CD4-positive, CD25-positive, alpha-beta regulatory T cell (primary cell): ENCODE results near the gene TNIP3. TPM values are rescaled to one million over a fixed set of nuclear protein-coding genes. Genes with fewer than 3 reads are reported as not detected.

Experiments
- ATAC-seq, 2 donors: fragments of 150-1000 bp; cut with Tn5 transposase; one replicate each; pipeline ENCODE4 v1.10.0; 2021; ENCODE audit warnings: low read depth in 2 of 2, moderate number of reproducible peaks in 2 of 2, moderate library complexity in 1 of 2
- DNase-seq, 3 donors: peaks; one replicate each; pipeline versions ENCODE4 v3.0.0 to v3.0.0-alpha.2; 2012 to 2022; ENCODE audit warnings: mixed read lengths in 1 of 3
- H3K27ac ChIP-seq: one replicate; pipeline ENCODE4 v1.7.0; 2013; ENCODE audit warnings: mild to moderate bottlenecking, low read length; ENCODE audit not compliant: insufficient read depth, poor library complexity, severe bottlenecking
- H3K27me3 ChIP-seq: one replicate; pipeline ENCODE4 v1.7.0; 2013; ENCODE audit warnings: low read length; ENCODE audit not compliant: control insufficient read depth, insufficient read depth
- H3K36me3 ChIP-seq: one replicate; pipeline ENCODE4 v1.7.0; 2013; ENCODE audit warnings: mild to moderate bottlenecking, low read length, moderate library complexity; ENCODE audit not compliant: control insufficient read depth, insufficient read depth
- H3K4me1 ChIP-seq: 2 replicates; pipeline ENCODE4 v1.7.0; 2013; ENCODE audit warnings: mild to moderate bottlenecking, low read length; ENCODE audit not compliant: insufficient read depth, control insufficient read depth, poor library complexity, severe bottlenecking
- H3K4me3 ChIP-seq: one replicate; pipeline ENCODE4 v1.7.0; 2013; ENCODE audit warnings: low read depth, mild to moderate bottlenecking, low read length, moderate library complexity
- H3K9me3 ChIP-seq, 2 experiments: 1 replicate in 1 of 2; 2 replicates in 1 of 2; pipeline ENCODE4 v1.7.0; 2013; ENCODE audit warnings: low read length in 2 of 2, mild to moderate bottlenecking in 1 of 2, moderate library complexity in 1 of 2; ENCODE audit not compliant: control insufficient read depth in 2 of 2
- H3K27ac Mint-ChIP-seq, 3 donors: one replicate each; pipeline ENCODE4 v1.8.0; 2020 to 2022; ENCODE audit warnings: mild to moderate bottlenecking in 3 of 3, mixed read lengths in 3 of 3, moderate library complexity in 2 of 3
- H3K27me3 Mint-ChIP-seq: one replicate; pipeline ENCODE4 v1.8.0; 2022; ENCODE audit warnings: mild to moderate bottlenecking, mixed read lengths
- H3K36me3 Mint-ChIP-seq: one replicate; pipeline ENCODE4 v1.8.0; 2020; ENCODE audit warnings: mixed read lengths
- H3K4me1 Mint-ChIP-seq, 4 donors: one replicate each; pipeline ENCODE4 v1.8.0; 2020 to 2022; ENCODE audit warnings: mixed read lengths in 4 of 4, mild to moderate bottlenecking in 1 of 4
- H3K4me3 Mint-ChIP-seq, 4 donors: one replicate each; pipeline ENCODE4 v1.8.0; 2020 to 2022; ENCODE audit warnings: mild to moderate bottlenecking in 4 of 4, mixed read lengths in 4 of 4, moderate library complexity in 3 of 4
- H3K9me3 Mint-ChIP-seq, 7 donors: one replicate each; pipeline ENCODE4 v1.8.0; 2020 to 2022; ENCODE audit warnings: mixed read lengths in 7 of 7, mild to moderate bottlenecking in 3 of 7, moderate library complexity in 2 of 7
- polyA plus RNA-seq, 4 donors: library from polyadenylated mRNA; unstranded; fragments of 300-500 nt; fragmentation: Illumina TruSeq; gene quantifications; one replicate each; pipeline ENCODE4 v1.2.3, GENCODE V29; 2021
- total RNA-seq: library from RNA; stranded (reverse); gene quantifications from one replicate; pipeline ENCODE4 v1.2.3, GENCODE V29; 2022

TNIP3 gene
- total and polyA plus RNA-seq, 5 donors from 2014 or later: 1.3 to 2.0 (median 1.6) TPM

GRCh38 chr4:121096629-121097028 is 67.5 kb downstream of the TNIP3 start:
- Histone ChIP-seq H3K27me3 (peaks cover 2% of the 10 kb centered on the region), H3K4me1 (no peaks in the 10 kb centered on the region), H3K36me3 (no peaks in the 10 kb centered on the region), H3K27ac (no peak overlapping the region), H3K4me3 (no peak overlapping the region), H3K9me3 (no peaks in the 10 kb centered on the region)
- H3K36me3 Mint-ChIP-seq: no peaks in the 10 kb centered on the region
- no peaks in the 10 kb centered on the region for H3K4me1 Mint-ChIP-seq
- H3K27me3 Mint-ChIP-seq: peaks cover 10% of the 10 kb centered on the region
- H3K27ac Mint-ChIP-seq: no peak overlapping the region
- ATAC-seq (no peak), DNase-seq (peak in 1 of 3 donors; percentile 40)
- H3K4me3 Mint-ChIP-seq: no peak overlapping the region
- peaks cover 0 to 2% (median 0%) of the 10 kb centered on the region in 7 donors for H3K9me3 Mint-ChIP-seq

GRCh38 chr4:121096191-121096590 is 67.9 kb downstream of the TNIP3 start:
- Histone ChIP-seq H3K4me1 (no peaks in the 10 kb centered on the region), H3K9me3 (no peaks in the 10 kb centered on the region), H3K4me3 (no peak overlapping the region), H3K36me3 (no peaks in the 10 kb centered on the region), H3K27me3 (peaks cover 2% of the 10 kb centered on the region), H3K27ac (no peak overlapping the region)
- no peaks in the 10 kb centered on the region for H3K4me1 Mint-ChIP-seq
- ATAC-seq: no peak
- H3K27ac Mint-ChIP-seq: no peak overlapping the region
- H3K4me3 Mint-ChIP-seq: no peak overlapping the region
- no peak for DNase-seq
- H3K36me3 Mint-ChIP-seq: no peaks in the 10 kb centered on the region
- peaks cover 8% of the 10 kb centered on the region for H3K27me3 Mint-ChIP-seq
- peaks cover 0 to 2% (median 0%) of the 10 kb centered on the region in 7 donors for H3K9me3 Mint-ChIP-seq

- H3K4me3 ChIP-seq: no peak overlapping the region
- H3K9me3 Mint-ChIP-seq: no peaks in the 10 kb centered on the region
These were observed 69.7 kb downstream of the TNIP3 start for GRCh38 chr4:121094297-121094966.

GRCh38 chr4:121093261-121093660 is 70.9 kb downstream of the TNIP3 start:
- Histone ChIP-seq H3K27ac (no peak overlapping the region), H3K4me3 (no peak overlapping the region), H3K36me3 (no peaks in the 10 kb centered on the region), H3K4me1 (no peaks in the 10 kb centered on the region), H3K27me3 (no peaks in the 10 kb centered on the region), H3K9me3 (no peaks in the 10 kb centered on the region)
- Mint-ChIP-seq H3K9me3 (no peaks in the 10 kb centered on the region), H3K4me3 (no peak overlapping the region), H3K36me3 (no peaks in the 10 kb centered on the region), H3K27ac (no peak overlapping the region), H3K4me1 (no peaks in the 10 kb centered on the region), H3K27me3 (no peaks in the 10 kb centered on the region)
- no peak for DNase-seq
- no peak for ATAC-seq

More at GRCh38 chr4:121094297-121094966, 69.7 kb downstream of the TNIP3 start:
- Mint-ChIP-seq H3K36me3 (no peaks in the 10 kb centered on the region), H3K27ac (no peak overlapping the region), H3K4me3 (no peak overlapping the region), H3K4me1 (no peaks in the 10 kb centered on the region), H3K27me3 (peaks cover 3% of the 10 kb centered on the region)
- H3K27me3 ChIP-seq: no peaks in the 10 kb centered on the region
- no peak for ATAC-seq
- no peak overlapping the region for H3K27ac ChIP-seq
- no peaks in the 10 kb centered on the region for H3K4me1 ChIP-seq
- H3K9me3 ChIP-seq: no peaks in the 10 kb centered on the region
- DNase-seq: no peak
- H3K36me3 ChIP-seq: no peaks in the 10 kb centered on the region

DNA sequence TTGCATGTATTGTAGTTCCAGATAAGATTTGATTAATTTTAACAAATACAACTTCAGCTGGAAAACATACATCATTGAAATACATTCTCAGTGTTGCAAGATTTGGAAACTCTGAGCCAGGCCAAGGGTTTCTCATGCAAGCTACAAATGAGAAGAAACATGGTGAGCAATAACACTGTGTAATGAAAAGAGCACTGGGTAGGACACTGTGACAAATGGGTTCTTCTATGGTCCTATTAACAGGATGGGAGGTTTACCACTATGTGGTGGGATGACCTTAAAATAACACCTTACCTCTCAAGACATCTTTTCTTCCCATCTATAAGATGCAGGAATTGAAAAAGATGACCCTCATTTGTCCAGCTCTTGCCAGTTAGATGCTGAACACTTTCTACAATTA is 72.2 kb downstream of the TNIP3 start:
- Histone ChIP-seq H3K9me3 (no peaks in the 10 kb centered on the region), H3K27ac (no peak overlapping the region), H3K4me3 (no peak overlapping the region), H3K4me1 (no peaks in the 10 kb centered on the region), H3K27me3 (no peaks in the 10 kb centered on the region), H3K36me3 (no peaks in the 10 kb centered on the region)
- ATAC-seq (no peak), DNase-seq (no peak)
- Mint-ChIP-seq H3K36me3 (no peaks in the 10 kb centered on the region), H3K4me1 (no peaks in the 10 kb centered on the region), H3K4me3 (no peak overlapping the region), H3K27me3 (no peaks in the 10 kb centered on the region), H3K27ac (no peak overlapping the region), H3K9me3 (peaks cover 0 to 1% (median 0%) of the 10 kb centered on the region in 7 donors)

DNA sequence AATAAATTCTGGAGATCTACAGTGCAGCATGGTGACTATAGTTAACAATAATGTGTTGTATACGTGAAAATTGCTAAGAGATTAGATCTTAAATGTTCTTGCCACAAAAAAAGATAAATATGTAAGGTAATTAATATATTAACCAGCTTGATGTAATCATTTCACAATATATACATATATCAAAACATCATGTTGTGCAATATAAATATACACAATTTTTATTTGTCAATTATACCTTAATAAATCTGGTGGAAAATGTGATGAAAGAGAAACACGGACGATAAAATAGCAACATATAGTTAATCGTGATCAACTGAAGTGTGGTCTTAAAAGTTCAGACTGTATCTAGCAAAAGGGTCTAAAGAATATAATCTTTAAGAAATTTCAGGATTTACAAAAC is 75.3 kb downstream of the TNIP3 start:
- peaks cover 18% of the 10 kb centered on the region for H3K27me3 Mint-ChIP-seq
- H3K4me1 Mint-ChIP-seq: peaks cover 0 to 2% (median 0%) of the 10 kb centered on the region in 4 donors
- H3K9me3 Mint-ChIP-seq: peaks cover 0 to 3% (median 0%) of the 10 kb centered on the region in 7 donors
- no peaks in the 10 kb centered on the region for H3K4me1 ChIP-seq
- no peak overlapping the region for H3K27ac Mint-ChIP-seq
- ATAC-seq (no peak), DNase-seq (no peak)
- H3K36me3 Mint-ChIP-seq: no peaks in the 10 kb centered on the region
- H3K4me3 Mint-ChIP-seq: no peak overlapping the region
- H3K27me3 ChIP-seq: peaks cover 16% of the 10 kb centered on the region
- H3K9me3 ChIP-seq: no peaks in the 10 kb centered on the region
- H3K36me3 ChIP-seq: no peaks in the 10 kb centered on the region
- H3K4me3 ChIP-seq: no peak overlapping the region
- H3K27ac ChIP-seq: no peak overlapping the region

Other genes with a start within 250 kb of the TNIP3 start
- 0.67 TPM for gene PRDM5, start 241.6 kb downstream of the TNIP3 start, total RNA-seq
- gene PRDM5, start 241.6 kb downstream of the TNIP3 start, polyA plus RNA-seq: under 1 TPM in 2 of 4 donors, not detected in 2; 0.07 to 0.11 TPM
- not detected for gene NDNF, start 91.8 kb downstream of the TNIP3 start, total RNA-seq
- gene NDNF, start 91.8 kb downstream of the TNIP3 start, polyA plus RNA-seq: under 1 TPM in 1 of 4 donors, not detected in 3; 0.11 TPM
- not detected for gene QRFPR, start 216.7 kb upstream of the TNIP3 start, total RNA-seq
- not detected for gene QRFPR, start 216.7 kb upstream of the TNIP3 start, polyA plus RNA-seq